ENCODE data around the gene ALK.

The ALK gene

DNA sequence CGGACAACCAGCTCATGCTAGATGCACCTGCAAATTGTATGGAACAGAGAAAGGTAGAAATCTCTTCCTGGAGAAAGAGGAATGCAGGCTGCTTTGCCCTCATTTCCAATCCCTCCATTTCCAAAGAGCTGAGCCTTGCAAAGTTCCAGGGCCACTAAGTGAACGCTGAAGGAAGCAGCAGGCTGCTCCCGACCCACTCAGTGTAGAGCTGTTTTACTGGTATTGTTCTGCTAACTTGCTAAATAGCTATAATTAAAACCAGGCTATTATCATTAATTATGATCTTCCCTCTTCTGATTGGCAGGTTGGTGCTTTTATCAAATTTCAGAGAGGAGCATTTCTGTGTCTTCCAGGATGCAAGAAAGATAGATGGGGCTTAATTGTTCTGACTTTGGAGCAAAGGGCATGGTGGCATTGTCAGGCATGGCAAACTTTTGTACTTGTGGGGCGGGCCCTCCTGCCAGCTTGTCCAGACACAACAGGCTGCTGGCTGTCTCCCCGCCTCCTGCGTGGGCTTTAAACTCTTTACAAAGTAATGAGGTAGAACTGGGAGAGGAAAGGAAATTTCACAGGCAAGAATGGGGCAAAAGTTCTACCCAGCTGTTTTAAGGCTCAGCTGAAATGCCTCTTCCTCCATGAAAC is 40.2 kb downstream of the ALK start:
- no peak overlapping the region for H2BK120ac ChIP-seq (ENCODE audit: low read depth, low read length)
- H3K4ac ChIP-seq (ENCODE audit: low read length): no peak overlapping the region
- H3K79me1 ChIP-seq (ENCODE audit: low read depth, low read length): no peaks in the 10 kb centered on the region
- H3K4me3 ChIP-seq (ENCODE audit: low read length in 2 of 2): no peak overlapping the region
- no peak overlapping the region for H2BK5ac ChIP-seq (ENCODE audit: low read length)
- H3K23ac ChIP-seq (ENCODE audit: low read depth, low read length, poor library complexity): no peak overlapping the region
- H3K27ac ChIP-seq (replicated peaks; ENCODE audit: low read length): no peak overlapping the region
- H3K14ac ChIP-seq (ENCODE audit: low read length): no peak overlapping the region
- no peaks in the 10 kb centered on the region for H3K27me3 ChIP-seq (ENCODE audit: control insufficient read depth in 3 of 3, insufficient read depth in 3 of 3, low read depth in 1 of 3, low read length in 3 of 3)
- no peak overlapping the region for H3K9ac ChIP-seq (ENCODE audit: low read depth, low read length, poor library complexity)
- H3K4me1 ChIP-seq (ENCODE audit: control insufficient read depth in 2 of 2, insufficient read depth in 1 of 2, low read depth in 1 of 2, low read length in 2 of 2): peaks cover 2 to 16% of the 10 kb centered on the region in 2 donors
- no peak overlapping the region for H2AFZ ChIP-seq (ENCODE audit: low read length)
- peaks cover 0 to 5% of the 10 kb centered on the region in 2 donors for H3K36me3 ChIP-seq (replicated peaks in 1 of 2; ENCODE audit: control insufficient read depth in 2 of 2, insufficient read depth in 2 of 2, low read length in 2 of 2)
- no peak overlapping the region for H4K8ac ChIP-seq (ENCODE audit: low read depth, low read length)
- no CpG with 5 or more reads among the region's 6 CpGs for WGBS, 2 donors (ENCODE audit: extremely low coverage in 2 of 2, insufficient read length in 2 of 2, insufficient replicate concordance in 1 of 2)
- H3K4me2 ChIP-seq (ENCODE audit: insufficient read depth, low read length, poor library complexity, severe bottlenecking): no peak overlapping the region
- peaks cover 3 to 16% of the 10 kb centered on the region in 2 donors for H3K9me3 ChIP-seq (replicated peaks in 1 of 2; ENCODE audit: control insufficient read depth in 2 of 2, insufficient read depth in 1 of 2, low read depth in 1 of 2, low read length in 2 of 2)
- H4K91ac ChIP-seq (ENCODE audit: low read depth, low read length, poor library complexity): no peak overlapping the region
- no peak overlapping the region for H2BK12ac ChIP-seq (ENCODE audit: low read length)
- no peak overlapping the region for H3K18ac ChIP-seq (ENCODE audit: low read length)
- no peak for DNase-seq (ENCODE audit: low spot score)
- H2AK5ac ChIP-seq (ENCODE audit: low read depth, low read length): no peak overlapping the region
- H2BK15ac ChIP-seq (ENCODE audit: low read length): no peak overlapping the region

DNA sequence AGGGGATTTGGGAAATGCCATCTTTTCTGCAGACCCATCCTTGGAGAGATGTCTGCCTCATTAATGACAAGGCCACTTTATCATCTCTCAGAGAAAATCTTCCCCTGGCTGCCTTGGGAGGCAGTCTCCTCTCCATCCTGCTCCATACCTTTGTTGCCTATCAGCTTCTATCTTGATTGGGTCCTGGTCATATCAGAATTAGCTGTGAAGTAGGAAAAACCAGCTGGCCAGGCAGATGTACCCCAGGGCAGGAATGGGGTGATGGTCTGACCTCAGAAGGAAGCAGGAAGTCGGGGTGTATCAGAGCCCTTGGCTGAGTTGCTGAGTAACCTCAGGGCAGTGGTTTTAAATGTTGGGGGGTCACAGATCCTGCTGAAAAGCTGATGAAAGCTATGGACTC is 41.3 kb downstream of the ALK start:
- H3K36me3 ChIP-seq (replicated peaks in 1 of 2; ENCODE audit: control insufficient read depth in 2 of 2, insufficient read depth in 2 of 2, low read length in 2 of 2): peaks cover 0 to 9% of the 10 kb centered on the region in 2 donors
- H4K91ac ChIP-seq (ENCODE audit: low read depth, low read length, poor library complexity): no peak overlapping the region
- no peak overlapping the region for H3K23ac ChIP-seq (ENCODE audit: low read depth, low read length, poor library complexity)
- H3K79me1 ChIP-seq (ENCODE audit: low read depth, low read length): no peaks in the 10 kb centered on the region
- H3K27me3 ChIP-seq (ENCODE audit: control insufficient read depth in 3 of 3, insufficient read depth in 3 of 3, low read depth in 1 of 3, low read length in 3 of 3): no peaks in the 10 kb centered on the region
- DNase-seq (ENCODE audit: low spot score): no peak
- no peak overlapping the region for H2BK12ac ChIP-seq (ENCODE audit: low read length)
- no peak overlapping the region for H2AK5ac ChIP-seq (ENCODE audit: low read depth, low read length)
- no peak overlapping the region for H4K8ac ChIP-seq (ENCODE audit: low read depth, low read length)
- no CpG with 5 or more reads among the region's 1 CpG for WGBS, 2 donors (ENCODE audit: extremely low coverage in 2 of 2, insufficient read length in 2 of 2, insufficient replicate concordance in 1 of 2)
- H3K4me2 ChIP-seq (ENCODE audit: insufficient read depth, low read length, poor library complexity, severe bottlenecking): no peak overlapping the region
- no peak overlapping the region for H3K14ac ChIP-seq (ENCODE audit: low read length)
- no peak overlapping the region for H2AFZ ChIP-seq (ENCODE audit: low read length)
- H3K9me3 ChIP-seq (replicated peaks in 1 of 2; ENCODE audit: control insufficient read depth in 2 of 2, insufficient read depth in 1 of 2, low read depth in 1 of 2, low read length in 2 of 2): peaks cover 4 to 18% of the 10 kb centered on the region in 2 donors
- H3K4ac ChIP-seq (ENCODE audit: low read length): no peak overlapping the region
- H2BK15ac ChIP-seq (ENCODE audit: low read length): no peak overlapping the region
- H3K18ac ChIP-seq (ENCODE audit: low read length): no peak overlapping the region
- H3K4me1 ChIP-seq (ENCODE audit: control insufficient read depth in 2 of 2, insufficient read depth in 1 of 2, low read depth in 1 of 2, low read length in 2 of 2): peaks cover 2 to 16% of the 10 kb centered on the region in 2 donors
- no peak overlapping the region for H3K27ac ChIP-seq (replicated peaks; ENCODE audit: low read length)
- no peak overlapping the region for H2BK5ac ChIP-seq (ENCODE audit: low read length)
- no peak overlapping the region for H3K4me3 ChIP-seq (ENCODE audit: low read length in 2 of 2)
- no peak overlapping the region for H2BK120ac ChIP-seq (ENCODE audit: low read depth, low read length)
- H3K9ac ChIP-seq (ENCODE audit: low read depth, low read length, poor library complexity): no peak overlapping the region

DNA sequence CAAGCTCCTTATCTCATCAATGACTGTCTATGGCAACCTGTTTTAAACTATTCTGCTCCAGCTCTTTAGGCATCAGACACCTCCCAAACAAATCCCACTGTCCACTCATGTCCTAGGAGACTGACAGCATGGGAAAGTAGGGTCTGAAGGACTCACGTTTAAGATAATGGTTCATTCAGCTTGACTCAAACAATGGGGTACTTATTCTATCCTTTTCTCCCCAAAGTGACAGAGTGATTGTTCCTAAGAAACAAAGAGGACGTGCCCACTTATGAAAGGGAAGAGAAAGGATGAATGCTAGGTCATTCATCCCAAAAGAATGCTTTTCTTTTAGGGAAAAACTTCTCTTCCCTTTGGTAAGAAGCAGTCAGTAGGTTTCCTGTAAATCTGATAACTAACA is 41.9 kb downstream of the ALK start:
- WGBS, 2 donors (ENCODE audit: extremely low coverage in 2 of 2, insufficient read length in 2 of 2, insufficient replicate concordance in 1 of 2): no CpG with 5 or more reads among the region's 2 CpGs

DNA sequence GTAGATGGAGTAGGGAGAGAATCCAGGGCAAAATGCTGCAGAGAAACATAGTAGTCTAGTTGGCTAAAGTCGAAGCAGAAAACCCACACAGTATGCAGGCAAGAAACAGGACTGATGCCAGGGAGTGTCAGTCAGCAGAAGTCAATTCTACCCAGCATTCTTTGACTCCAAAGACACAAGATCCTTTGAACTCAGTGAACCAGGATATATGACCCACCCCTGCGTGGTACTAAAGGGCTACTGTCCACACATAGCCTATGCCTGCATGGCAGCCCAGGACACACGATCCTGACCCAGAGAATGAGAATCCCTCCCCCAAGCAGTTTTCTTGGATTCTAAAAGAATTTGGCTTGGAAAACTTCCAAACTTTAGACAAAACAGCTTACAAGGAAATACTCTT is 42.5 kb downstream of the ALK start:
- Histone ChIP-seq H2BK5ac (ENCODE audit: low read length) (no peak overlapping the region), H3K36me3 (replicated peaks in 1 of 2; ENCODE audit: control insufficient read depth in 2 of 2, insufficient read depth in 2 of 2, low read length in 2 of 2) (peaks cover 0 to 9% of the 10 kb centered on the region in 2 donors), H3K4ac (ENCODE audit: low read length) (no peak overlapping the region), H3K4me2 (ENCODE audit: insufficient read depth, low read length, poor library complexity, severe bottlenecking) (no peak overlapping the region), H2AFZ (ENCODE audit: low read length) (no peak overlapping the region), H2BK120ac (ENCODE audit: low read depth, low read length) (no peak overlapping the region), H3K79me1 (ENCODE audit: low read depth, low read length) (no peaks in the 10 kb centered on the region), H3K9ac (ENCODE audit: low read depth, low read length, poor library complexity) (no peak overlapping the region), H3K4me3 (ENCODE audit: low read length in 2 of 2) (no peak overlapping the region), H3K4me1 (ENCODE audit: control insufficient read depth in 2 of 2, insufficient read depth in 1 of 2, low read depth in 1 of 2, low read length in 2 of 2) (peaks cover 2 to 16% of the 10 kb centered on the region in 2 donors), H4K91ac (ENCODE audit: low read depth, low read length, poor library complexity) (no peak overlapping the region), H3K27ac (replicated peaks; ENCODE audit: low read length) (no peak overlapping the region), H2BK15ac (ENCODE audit: low read length) (no peak overlapping the region), H3K18ac (ENCODE audit: low read length) (no peak overlapping the region), H4K8ac (ENCODE audit: low read depth, low read length) (no peak overlapping the region), H2AK5ac (ENCODE audit: low read depth, low read length) (no peak overlapping the region), H2BK12ac (ENCODE audit: low read length) (no peak overlapping the region), H3K23ac (ENCODE audit: low read depth, low read length, poor library complexity) (no peak overlapping the region), H3K9me3 (replicated peaks in 1 of 2; ENCODE audit: control insufficient read depth in 2 of 2, insufficient read depth in 1 of 2, low read depth in 1 of 2, low read length in 2 of 2) (peaks cover 4 to 10% of the 10 kb centered on the region in 2 donors), H3K27me3 (ENCODE audit: control insufficient read depth in 3 of 3, insufficient read depth in 3 of 3, low read depth in 1 of 3, low read length in 3 of 3) (no peaks in the 10 kb centered on the region), H3K14ac (ENCODE audit: low read length) (no peak overlapping the region)
- no CpG with 5 or more reads among the region's 3 CpGs for WGBS, 2 donors (ENCODE audit: extremely low coverage in 2 of 2, insufficient read length in 2 of 2, insufficient replicate concordance in 1 of 2)
- no peak for DNase-seq (ENCODE audit: low spot score)

More for the DNA sequence above, 41.9 kb downstream of the ALK start:
- no peak overlapping the region for H3K4me3 ChIP-seq (ENCODE audit: low read length in 2 of 2)
- H4K8ac ChIP-seq (ENCODE audit: low read depth, low read length): no peak overlapping the region
- no peak overlapping the region for H3K14ac ChIP-seq (ENCODE audit: low read length)
- peaks cover 2 to 16% of the 10 kb centered on the region in 2 donors for H3K4me1 ChIP-seq (ENCODE audit: control insufficient read depth in 2 of 2, insufficient read depth in 1 of 2, low read depth in 1 of 2, low read length in 2 of 2)
- H4K91ac ChIP-seq (ENCODE audit: low read depth, low read length, poor library complexity): no peak overlapping the region
- no peak overlapping the region for H3K23ac ChIP-seq (ENCODE audit: low read depth, low read length, poor library complexity)
- H3K27me3 ChIP-seq (ENCODE audit: control insufficient read depth in 3 of 3, insufficient read depth in 3 of 3, low read depth in 1 of 3, low read length in 3 of 3): no peaks in the 10 kb centered on the region
- no peak overlapping the region for H2BK120ac ChIP-seq (ENCODE audit: low read depth, low read length)
- H3K36me3 ChIP-seq (replicated peaks in 1 of 2; ENCODE audit: control insufficient read depth in 2 of 2, insufficient read depth in 2 of 2, low read length in 2 of 2): peaks cover 0 to 9% of the 10 kb centered on the region in 2 donors
- no peak overlapping the region for H3K4ac ChIP-seq (ENCODE audit: low read length)
- no peak overlapping the region for H3K9ac ChIP-seq (ENCODE audit: low read depth, low read length, poor library complexity)
- DNase-seq (ENCODE audit: low spot score): no peak
- H2BK12ac ChIP-seq (ENCODE audit: low read length): no peak overlapping the region
- no peak overlapping the region for H3K4me2 ChIP-seq (ENCODE audit: insufficient read depth, low read length, poor library complexity, severe bottlenecking)
- no peak overlapping the region for H2BK5ac ChIP-seq (ENCODE audit: low read length)
- no peak overlapping the region for H2AK5ac ChIP-seq (ENCODE audit: low read depth, low read length)
- no peak overlapping the region for H3K27ac ChIP-seq (replicated peaks; ENCODE audit: low read length)
- H3K79me1 ChIP-seq (ENCODE audit: low read depth, low read length): no peaks in the 10 kb centered on the region
- peaks cover 4 to 12% of the 10 kb centered on the region in 2 donors for H3K9me3 ChIP-seq (replicated peaks in 1 of 2; ENCODE audit: control insufficient read depth in 2 of 2, insufficient read depth in 1 of 2, low read depth in 1 of 2, low read length in 2 of 2)
- H3K18ac ChIP-seq (ENCODE audit: low read length): no peak overlapping the region
- no peak overlapping the region for H2BK15ac ChIP-seq (ENCODE audit: low read length)
- H2AFZ ChIP-seq (ENCODE audit: low read length): no peak overlapping the region

All from neuronal stem cell (in vitro differentiated cells).